GM10266 (cell line): ENCODE data around the gene EXOC3L1.
A peak's percentile ranks its signal among the peaks of the same experiment; 100 is the strongest.

Experiments used
- DNase-seq: peaks from one replicate; pipeline ENCODE4 v3.0.0; 2012; ENCODE audit errors: extremely low spot score
- TF ChIP-seq, protein P1 (sequence below): IDR thresholded peaks from 2 replicates; pipeline ENCODE4 v1.5.1; 2012; ENCODE audit warnings: mild to moderate bottlenecking, low read depth; ENCODE audit not compliant: control insufficient read depth, insufficient read depth; ENCODE audit errors: missing control alignments

The EXOC3L1 gene

DNA sequence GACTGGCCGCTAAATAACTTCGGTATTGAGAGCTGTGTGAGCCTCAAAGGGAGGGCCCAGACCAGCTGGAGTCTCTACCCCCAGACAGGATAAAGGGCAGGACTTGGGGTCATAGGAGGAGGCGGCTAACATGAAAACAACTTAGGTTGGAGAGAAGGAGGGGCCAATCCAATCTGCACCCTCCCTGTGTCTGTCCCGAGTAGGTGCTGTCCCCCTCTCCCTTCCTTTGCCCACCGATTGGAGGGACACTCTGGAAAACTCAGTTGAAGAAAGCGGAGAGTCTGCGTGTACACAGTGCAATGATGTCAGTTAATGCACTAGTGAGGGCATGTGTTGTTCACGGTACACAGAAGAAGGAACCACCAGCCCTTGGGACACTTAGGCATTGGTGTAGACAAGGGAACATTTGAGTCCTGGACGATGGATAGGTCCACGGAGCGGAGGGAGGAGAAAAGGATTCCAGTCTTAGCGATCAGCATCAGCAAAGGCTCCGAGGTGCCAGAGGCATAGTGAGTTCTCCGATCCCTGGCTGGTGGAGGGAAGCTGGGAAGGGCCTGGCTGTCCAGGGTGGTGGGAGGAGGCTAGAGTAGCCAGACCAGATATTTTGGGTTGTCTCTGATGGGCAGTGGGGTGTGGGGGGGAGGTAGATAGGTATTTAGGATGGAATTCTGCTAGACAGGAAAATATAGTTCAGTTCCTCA is 18.8 kb downstream of the EXOC3L1 start:
- DNase-seq = no peak
- TF ChIP-seq, protein P1, sequence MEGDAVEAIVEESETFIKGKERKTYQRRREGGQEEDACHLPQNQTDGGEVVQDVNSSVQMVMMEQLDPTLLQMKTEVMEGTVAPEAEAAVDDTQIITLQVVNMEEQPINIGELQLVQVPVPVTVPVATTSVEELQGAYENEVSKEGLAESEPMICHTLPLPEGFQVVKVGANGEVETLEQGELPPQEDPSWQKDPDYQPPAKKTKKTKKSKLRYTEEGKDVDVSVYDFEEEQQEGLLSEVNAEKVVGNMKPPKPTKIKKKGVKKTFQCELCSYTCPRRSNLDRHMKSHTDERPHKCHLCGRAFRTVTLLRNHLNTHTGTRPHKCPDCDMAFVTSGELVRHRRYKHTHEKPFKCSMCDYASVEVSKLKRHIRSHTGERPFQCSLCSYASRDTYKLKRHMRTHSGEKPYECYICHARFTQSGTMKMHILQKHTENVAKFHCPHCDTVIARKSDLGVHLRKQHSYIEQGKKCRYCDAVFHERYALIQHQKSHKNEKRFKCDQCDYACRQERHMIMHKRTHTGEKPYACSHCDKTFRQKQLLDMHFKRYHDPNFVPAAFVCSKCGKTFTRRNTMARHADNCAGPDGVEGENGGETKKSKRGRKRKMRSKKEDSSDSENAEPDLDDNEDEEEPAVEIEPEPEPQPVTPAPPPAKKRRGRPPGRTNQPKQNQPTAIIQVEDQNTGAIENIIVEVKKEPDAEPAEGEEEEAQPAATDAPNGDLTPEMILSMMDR = no peak

DNA sequence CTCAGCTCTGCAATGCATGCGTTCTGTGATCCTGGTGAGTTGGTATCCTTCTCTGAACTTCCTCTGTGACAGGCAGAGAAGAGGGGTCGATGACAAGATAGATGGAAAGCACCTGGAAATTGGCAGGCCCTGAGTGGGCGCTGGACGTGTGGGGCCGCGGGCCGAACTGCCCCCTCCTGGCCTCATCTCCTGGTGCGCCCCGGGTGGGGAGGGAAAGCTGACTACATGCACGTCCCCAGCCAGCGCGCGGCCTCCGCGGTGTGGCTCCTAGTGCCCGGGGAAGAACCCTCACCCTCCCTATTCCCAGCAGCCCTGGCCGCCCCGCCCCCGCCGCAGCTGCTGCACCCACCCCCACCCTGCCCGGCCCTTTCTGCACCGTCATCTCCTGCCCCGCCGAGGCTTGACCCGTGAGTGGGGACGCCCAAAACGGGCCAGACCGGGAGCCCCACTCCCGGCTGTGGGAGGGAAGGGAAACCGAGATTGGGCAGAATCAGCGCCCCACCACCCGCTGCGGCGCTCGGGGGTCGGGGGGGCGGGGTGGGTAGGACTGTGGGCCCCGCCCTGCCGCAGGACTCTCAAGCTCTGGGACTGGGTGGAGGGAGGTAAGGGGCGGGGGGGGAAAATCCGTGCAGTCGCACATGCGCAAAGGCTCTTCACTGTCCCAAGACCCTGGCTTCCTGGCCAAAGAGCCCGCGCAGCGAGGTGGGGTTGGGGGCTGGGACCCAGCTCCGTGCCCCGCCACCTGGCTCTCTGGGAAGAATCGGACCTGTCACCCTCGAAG is 19.6 kb downstream of the EXOC3L1 start, which contains the start of gene NOL3:
Gene NOL3, plus strand, starts transcription at position 371 of the 781 bp plus-strand sequence.
- TF ChIP-seq, protein P1 = peak; percentile 36
- peak; percentile 87 for DNase-seq

DNA sequence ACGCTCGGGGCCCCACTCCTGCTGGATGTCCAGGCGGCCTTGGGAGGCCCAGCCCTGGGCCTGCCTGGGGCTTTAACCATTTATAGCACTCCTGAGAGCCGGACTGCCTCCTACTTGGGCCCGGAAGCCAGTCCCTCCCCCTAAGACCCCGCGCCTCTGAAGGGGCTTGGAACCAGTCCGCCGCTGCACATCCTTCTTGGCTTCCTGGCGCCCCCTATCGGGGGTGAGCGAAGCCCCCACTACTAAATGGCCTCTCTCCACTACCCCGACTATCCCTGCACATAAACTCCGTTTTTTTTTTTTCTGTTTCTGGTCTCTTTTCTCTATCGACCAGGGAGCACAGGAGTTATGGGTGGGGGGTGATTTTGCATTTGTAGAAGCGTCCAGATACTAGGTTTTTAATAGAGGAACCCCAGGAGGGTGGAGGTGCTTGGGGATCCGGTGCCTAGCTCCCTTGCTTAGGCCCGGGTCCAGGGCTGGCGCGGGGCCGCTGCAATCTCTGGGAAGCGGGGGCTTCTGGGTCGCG is 20.2 kb downstream of the EXOC3L1 start:
- DNase-seq = no peak
- TF ChIP-seq, protein P1 = peak; percentile 61

DNA sequence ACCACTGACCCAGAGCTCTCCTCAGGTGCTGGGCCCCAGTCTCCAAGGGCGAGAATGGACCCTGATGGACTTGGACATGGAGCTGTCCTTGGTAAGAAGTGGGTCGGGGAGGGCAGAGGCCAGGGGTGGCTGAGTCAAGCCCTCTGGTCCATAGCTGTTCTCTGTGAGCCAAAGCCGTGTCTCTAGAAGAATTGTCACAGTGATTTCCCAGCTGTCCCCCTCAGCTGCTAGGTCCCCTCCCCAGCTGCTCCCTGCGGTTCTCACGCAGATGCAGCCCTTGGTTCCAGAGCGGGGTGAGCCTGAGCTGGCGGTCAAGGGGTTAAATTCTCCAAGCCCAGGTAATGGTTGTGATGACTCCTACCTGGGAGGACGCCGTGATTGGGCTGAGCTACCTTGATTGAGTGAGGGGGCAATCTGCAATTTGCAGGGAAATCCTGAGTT is 20.9 kb downstream of the EXOC3L1 start:
- DNase-seq = no peak
- TF ChIP-seq, protein P1 = no peak

DNA sequence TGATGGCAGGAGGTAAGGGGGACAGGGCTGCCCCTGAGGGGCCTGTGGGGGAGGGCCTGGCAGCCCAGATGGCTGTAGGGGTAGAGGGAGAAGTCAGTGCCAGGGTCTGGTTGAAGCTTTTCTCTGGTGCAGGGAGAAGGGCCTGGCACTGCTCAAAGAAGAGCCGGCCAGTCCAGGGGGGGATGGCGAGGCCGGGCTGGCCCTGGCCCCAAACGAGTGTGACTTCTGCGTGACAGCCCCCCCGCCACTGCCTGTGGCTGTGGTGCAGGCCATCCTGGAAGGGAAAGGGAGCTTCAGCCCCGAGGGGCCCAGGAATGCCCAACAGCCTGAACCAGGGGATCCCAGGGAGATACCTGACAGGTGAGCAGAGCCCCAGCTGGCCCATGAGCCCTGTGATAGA is 22.3 kb downstream of the EXOC3L1 start:
- TF ChIP-seq, protein P1 = no peak

DNA sequence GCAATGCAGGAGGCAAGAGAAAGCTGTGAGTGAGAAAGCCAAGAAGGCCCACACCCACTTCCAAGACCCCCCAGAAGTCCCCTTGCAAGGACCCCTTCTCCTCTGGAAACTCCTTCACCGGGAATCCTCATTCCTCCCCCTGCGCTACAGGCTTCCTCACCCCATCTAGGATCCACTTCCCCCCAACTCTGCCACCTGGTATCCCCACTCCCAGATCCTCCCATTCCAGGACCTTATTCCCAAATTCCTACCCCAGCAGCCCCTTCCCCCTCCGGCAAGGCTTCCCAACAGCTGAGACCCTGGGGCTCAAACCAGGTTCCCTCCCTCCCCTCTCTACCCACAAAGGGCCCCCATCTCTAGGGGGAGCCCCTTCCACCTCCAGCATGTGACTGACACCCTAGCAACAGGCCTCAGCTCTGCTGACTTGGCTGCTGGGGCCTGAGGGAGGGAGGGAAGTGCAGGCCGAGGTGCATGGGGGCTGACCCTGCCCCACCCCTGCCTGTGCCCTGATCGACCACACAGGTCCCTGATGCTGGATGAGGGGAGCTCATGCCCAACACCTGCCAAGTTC is 23.3 kb downstream of the EXOC3L1 start:
- TF ChIP-seq, protein P1 = peak; percentile 19
- DNase-seq = no peak

More for the DNA sequence above, 22.3 kb downstream of the EXOC3L1 start:
- DNase-seq = no peak
